Neural cell (in vitro differentiated cells): Measurements from ENCODE around the gene POLE. TPM values are rescaled to one million over a fixed set of nuclear protein-coding genes. Genes with fewer than 3 reads are reported as not detected.

ENCODE experiments used
- H2AFZ ChIP-seq: fragments of 200-600, 300-800 bp; sonication (generic), shearing (Covaris generic); 2 replicates; pipeline ENCODE4 v1.6.0; 2014; ENCODE audit warnings: low read depth, mild to moderate bottlenecking, antibody characterized with exemption, low read length, moderate library complexity
- H3F3A ChIP-seq: fragments of 200-600 bp; shearing (Covaris generic); 2 replicates; pipeline ENCODE4 v1.6.1; 2016; ENCODE audit warnings: mild to moderate bottlenecking, moderate library complexity, mixed read lengths, antibody characterized with exemption, low read length; ENCODE audit not compliant: insufficient read depth, poor library complexity, severe bottlenecking
- H3K27ac ChIP-seq: fragments of 200-600, 300-800 bp; sonication (generic), shearing (Covaris generic); 2 replicates; pipeline ENCODE4 v1.5.1; 2014; ENCODE audit warnings: mild to moderate bottlenecking, low read length, moderate library complexity
- H3K27me3 ChIP-seq: fragments of 300-800, 200-600 bp; sonication (generic), shearing (Covaris generic); 2 replicates; pipeline ENCODE4 v1.6.0; 2014; ENCODE audit warnings: mild to moderate bottlenecking, low read depth, low read length, moderate library complexity; ENCODE audit not compliant: insufficient read depth
- H3K36me3 ChIP-seq: fragments of 300-800, 200-600 bp; sonication (generic), shearing (Covaris generic); 2 replicates; pipeline ENCODE4 v1.5.1; 2014; ENCODE audit warnings: mild to moderate bottlenecking, antibody characterized with exemption, low read length, moderate library complexity; ENCODE audit not compliant: insufficient read depth
- H3K4me2 ChIP-seq: fragments of 300-800, 200-600 bp; sonication (generic), shearing (Covaris generic); 2 replicates; pipeline ENCODE4 v1.6.0; 2014; ENCODE audit warnings: mild to moderate bottlenecking, low read length
- H3K4me3 ChIP-seq: fragments of 300-800, 200-600 bp; sonication (generic), shearing (Covaris generic); 2 replicates; pipeline ENCODE4 v1.5.1; 2014; ENCODE audit warnings: mild to moderate bottlenecking, low read length, moderate library complexity
- H3K79me2 ChIP-seq: fragments of 200-600 bp; shearing (Covaris generic); replicated peaks from 2 replicates; pipeline ENCODE4 v1.6.0; 2014; ENCODE audit warnings: mild to moderate bottlenecking, low read length, moderate library complexity; ENCODE audit not compliant: insufficient read depth
- H3K9ac ChIP-seq: fragments of 300-800, 200-600 bp; sonication (generic), shearing (Covaris generic); 2 replicates; pipeline ENCODE4 v1.6.1; 2016; ENCODE audit warnings: mild to moderate bottlenecking, low read length, mixed read lengths
- H3K9me2 ChIP-seq: fragments of 200-600 bp; shearing (Covaris generic); 2 replicates; pipeline ENCODE4 v1.6.1; 2016; ENCODE audit warnings: mild to moderate bottlenecking, low read length, mixed read lengths; ENCODE audit not compliant: insufficient read depth
- H3K9me3 ChIP-seq: fragments of 200-600, 300-800 bp; sonication (generic), shearing (Covaris generic); 2 replicates; pipeline ENCODE4 v1.6.1; 2016; ENCODE audit warnings: mild to moderate bottlenecking, mixed run types, low read length, moderate library complexity, mixed read lengths
- H4K20me1 ChIP-seq: fragments of 200-600 bp; shearing (Covaris generic); 2 replicates; pipeline ENCODE4 v1.6.1; 2016; ENCODE audit warnings: mild to moderate bottlenecking, mixed run types; ENCODE audit not compliant: insufficient read depth
- EP300 ChIP-seq: fragments of 450-650 bp; conservative IDR thresholded peaks from 2 replicates; pipeline ENCODE4 v1.6.1; 2014; ENCODE audit warnings: antibody characterized with exemption, mild to moderate bottlenecking, moderate library complexity; ENCODE audit not compliant: poor library complexity, severe bottlenecking
- EZH2 ChIP-seq: fragments of 200-600, 300-800 bp; shearing (Covaris generic), sonication (generic); IDR thresholded peaks from 2 replicates; pipeline ENCODE4 v1.6.1; 2014; ENCODE audit warnings: antibody characterized with exemption, low read length, borderline replicate concordance, mild to moderate bottlenecking; ENCODE audit not compliant: insufficient read depth, poor library complexity, severe bottlenecking
- MXI1 ChIP-seq: fragments of 450-650 bp; conservative IDR thresholded peaks from 2 replicates; pipeline ENCODE4 v1.6.1; 2014; ENCODE audit warnings: antibody characterized with exemption, mild to moderate bottlenecking; ENCODE audit not compliant: poor library complexity, severe bottlenecking
- POLR2AphosphoS5 ChIP-seq: IDR thresholded peaks from 2 replicates; pipeline ENCODE4 v1.6.1; 2012
- RAD21 ChIP-seq: fragments of 450-650 bp; conservative IDR thresholded peaks from 2 replicates; pipeline ENCODE4 v1.6.1; 2014; ENCODE audit warnings: antibody characterized with exemption, mild to moderate bottlenecking, moderate library complexity
- SMC3 ChIP-seq: fragments of 450-650 bp; conservative IDR thresholded peaks from 2 replicates; pipeline ENCODE4 v1.6.1; 2014; ENCODE audit warnings: antibody characterized with exemption, mild to moderate bottlenecking, moderate library complexity; ENCODE audit not compliant: poor library complexity
- TAF1 ChIP-seq: IDR thresholded peaks from 2 replicates; pipeline ENCODE4 v1.6.1; 2012; ENCODE audit warnings: low read depth
- polyA plus RNA-seq: library from polyadenylated mRNA; depleted of rRNA; stranded (reverse); fragments of >200 nt; gene quantifications from 2 replicates; pipeline ENCODE4 v1.2.3, GENCODE V29; 2014
- TF ChIP-seq, protein P1 (sequence below): IDR thresholded peaks from 2 replicates; pipeline ENCODE4 v1.6.1; 2012; ENCODE audit warnings: borderline replicate concordance
- TF ChIP-seq, protein P2 (sequence below): fragments of 450-650 bp; IDR thresholded peaks from 2 replicates; pipeline ENCODE4 v1.5.1; 2014; ENCODE audit warnings: antibody characterized with exemption, mild to moderate bottlenecking, moderate library complexity; ENCODE audit not compliant: poor library complexity, severe bottlenecking

Gene POLE
- polyA plus RNA-seq, 1 donor from 2014 or later, result 8.5 TPM

DNA sequence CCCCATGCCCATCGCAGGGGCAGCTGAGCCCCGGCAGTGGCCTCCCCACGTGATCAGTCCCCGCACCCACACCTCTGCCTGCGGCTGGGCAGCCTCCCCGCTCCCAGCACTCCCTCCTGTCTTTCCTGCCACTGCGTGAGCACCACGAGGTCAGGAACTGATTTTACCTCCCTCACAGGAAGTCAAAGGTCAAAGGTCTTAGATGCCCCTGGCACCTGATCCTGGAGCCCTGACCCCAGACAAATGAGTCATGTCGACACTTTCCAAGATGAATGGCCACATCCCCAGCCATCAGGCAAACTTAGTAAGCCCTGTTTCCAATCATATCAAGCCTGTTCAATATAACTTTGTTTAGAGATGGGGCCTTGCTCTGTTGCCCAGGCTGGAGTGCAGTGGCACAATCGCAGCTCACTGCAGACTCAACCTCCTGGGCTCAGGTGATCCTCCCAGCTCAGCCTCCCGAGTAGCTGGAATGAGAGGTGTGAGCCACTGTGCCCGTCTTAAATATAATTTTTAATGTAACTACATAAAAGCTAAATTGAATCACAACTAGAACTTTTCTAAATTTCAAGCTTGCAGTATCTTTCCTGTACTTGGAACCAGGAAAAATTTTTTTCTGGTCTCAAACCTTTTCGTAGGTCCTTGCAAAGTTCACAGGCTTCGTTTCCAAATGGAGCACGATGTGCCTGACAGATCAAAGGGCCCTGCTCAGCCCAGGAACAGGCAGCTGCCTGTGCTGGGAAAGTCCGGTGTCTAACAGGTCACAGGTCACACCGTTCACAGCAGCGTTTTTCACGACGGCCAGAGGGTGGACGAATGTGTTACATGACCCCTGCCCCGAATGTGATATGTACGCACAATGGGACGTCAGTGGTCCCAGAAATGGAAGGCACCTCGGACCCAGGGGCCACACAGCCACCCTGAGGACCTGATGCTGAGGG lies 78.6 kb downstream of the POLE start:
- H3K4me2 ChIP-seq, result no peak overlapping the region
- H3K36me3 ChIP-seq, result no peaks in the 10 kb centered on the region
- TF ChIP-seq SMC3, result no peak
- TF ChIP-seq RAD21, result no peak
- TF ChIP-seq EZH2, result no peak
- TF ChIP-seq, protein P1, sequence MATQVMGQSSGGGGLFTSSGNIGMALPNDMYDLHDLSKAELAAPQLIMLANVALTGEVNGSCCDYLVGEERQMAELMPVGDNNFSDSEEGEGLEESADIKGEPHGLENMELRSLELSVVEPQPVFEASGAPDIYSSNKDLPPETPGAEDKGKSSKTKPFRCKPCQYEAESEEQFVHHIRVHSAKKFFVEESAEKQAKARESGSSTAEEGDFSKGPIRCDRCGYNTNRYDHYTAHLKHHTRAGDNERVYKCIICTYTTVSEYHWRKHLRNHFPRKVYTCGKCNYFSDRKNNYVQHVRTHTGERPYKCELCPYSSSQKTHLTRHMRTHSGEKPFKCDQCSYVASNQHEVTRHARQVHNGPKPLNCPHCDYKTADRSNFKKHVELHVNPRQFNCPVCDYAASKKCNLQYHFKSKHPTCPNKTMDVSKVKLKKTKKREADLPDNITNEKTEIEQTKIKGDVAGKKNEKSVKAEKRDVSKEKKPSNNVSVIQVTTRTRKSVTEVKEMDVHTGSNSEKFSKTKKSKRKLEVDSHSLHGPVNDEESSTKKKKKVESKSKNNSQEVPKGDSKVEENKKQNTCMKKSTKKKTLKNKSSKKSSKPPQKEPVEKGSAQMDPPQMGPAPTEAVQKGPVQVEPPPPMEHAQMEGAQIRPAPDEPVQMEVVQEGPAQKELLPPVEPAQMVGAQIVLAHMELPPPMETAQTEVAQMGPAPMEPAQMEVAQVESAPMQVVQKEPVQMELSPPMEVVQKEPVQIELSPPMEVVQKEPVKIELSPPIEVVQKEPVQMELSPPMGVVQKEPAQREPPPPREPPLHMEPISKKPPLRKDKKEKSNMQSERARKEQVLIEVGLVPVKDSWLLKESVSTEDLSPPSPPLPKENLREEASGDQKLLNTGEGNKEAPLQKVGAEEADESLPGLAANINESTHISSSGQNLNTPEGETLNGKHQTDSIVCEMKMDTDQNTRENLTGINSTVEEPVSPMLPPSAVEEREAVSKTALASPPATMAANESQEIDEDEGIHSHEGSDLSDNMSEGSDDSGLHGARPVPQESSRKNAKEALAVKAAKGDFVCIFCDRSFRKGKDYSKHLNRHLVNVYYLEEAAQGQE, result no peak
- TF ChIP-seq EP300, result no peak
- no peak for TF ChIP-seq TAF1
- TF ChIP-seq POLR2AphosphoS5, result no peak
- TF ChIP-seq MXI1, result no peak
- TF ChIP-seq, protein P2, sequence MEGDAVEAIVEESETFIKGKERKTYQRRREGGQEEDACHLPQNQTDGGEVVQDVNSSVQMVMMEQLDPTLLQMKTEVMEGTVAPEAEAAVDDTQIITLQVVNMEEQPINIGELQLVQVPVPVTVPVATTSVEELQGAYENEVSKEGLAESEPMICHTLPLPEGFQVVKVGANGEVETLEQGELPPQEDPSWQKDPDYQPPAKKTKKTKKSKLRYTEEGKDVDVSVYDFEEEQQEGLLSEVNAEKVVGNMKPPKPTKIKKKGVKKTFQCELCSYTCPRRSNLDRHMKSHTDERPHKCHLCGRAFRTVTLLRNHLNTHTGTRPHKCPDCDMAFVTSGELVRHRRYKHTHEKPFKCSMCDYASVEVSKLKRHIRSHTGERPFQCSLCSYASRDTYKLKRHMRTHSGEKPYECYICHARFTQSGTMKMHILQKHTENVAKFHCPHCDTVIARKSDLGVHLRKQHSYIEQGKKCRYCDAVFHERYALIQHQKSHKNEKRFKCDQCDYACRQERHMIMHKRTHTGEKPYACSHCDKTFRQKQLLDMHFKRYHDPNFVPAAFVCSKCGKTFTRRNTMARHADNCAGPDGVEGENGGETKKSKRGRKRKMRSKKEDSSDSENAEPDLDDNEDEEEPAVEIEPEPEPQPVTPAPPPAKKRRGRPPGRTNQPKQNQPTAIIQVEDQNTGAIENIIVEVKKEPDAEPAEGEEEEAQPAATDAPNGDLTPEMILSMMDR, result no peak
- no peak overlapping the region for H3K4me3 ChIP-seq
- no peaks in the 10 kb centered on the region for H3K9me2 ChIP-seq
- H3K79me2 ChIP-seq, result no peaks in the 10 kb centered on the region
- H3K9me3 ChIP-seq, result no peaks in the 10 kb centered on the region
- H3K27me3 ChIP-seq, result no peaks in the 10 kb centered on the region
- no peaks in the 10 kb centered on the region for H4K20me1 ChIP-seq
- H3F3A ChIP-seq, result no peaks in the 10 kb centered on the region
- H3K9ac ChIP-seq, result no peak overlapping the region
- no peak overlapping the region for H2AFZ ChIP-seq
- no peak overlapping the region for H3K27ac ChIP-seq

DNA sequence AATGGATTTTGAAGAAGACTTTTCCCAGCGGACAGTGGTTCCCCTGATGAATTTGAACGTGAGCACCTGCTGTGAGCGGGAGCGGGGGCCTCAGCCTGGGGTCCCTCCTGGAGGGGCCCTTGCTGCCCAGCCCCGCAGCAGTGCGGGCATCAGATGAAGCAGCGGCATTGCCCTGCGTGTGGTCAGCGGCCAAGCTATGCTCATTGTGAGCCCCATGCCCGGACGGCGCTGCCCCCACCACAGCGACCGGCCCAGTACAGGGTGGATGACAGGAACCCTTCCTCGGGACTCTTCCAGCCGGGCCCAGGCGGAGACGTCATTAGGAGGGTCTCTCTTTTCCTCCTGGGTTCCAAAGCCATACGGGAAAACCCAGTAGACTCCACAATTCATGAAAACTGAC lies 80.2 kb downstream of the POLE start:
- no peaks in the 10 kb centered on the region for H3K9me2 ChIP-seq
- no peaks in the 10 kb centered on the region for H3K27me3 ChIP-seq
- no peaks in the 10 kb centered on the region for H3F3A ChIP-seq
- no peaks in the 10 kb centered on the region for H4K20me1 ChIP-seq
- H3K4me2 ChIP-seq, result no peak overlapping the region
- no peak overlapping the region for H3K4me3 ChIP-seq
- no peak overlapping the region for H3K27ac ChIP-seq
- H3K9me3 ChIP-seq, result no peaks in the 10 kb centered on the region
- no peak overlapping the region for H2AFZ ChIP-seq
- no peaks in the 10 kb centered on the region for H3K36me3 ChIP-seq
- no peak overlapping the region for H3K9ac ChIP-seq
- TF ChIP-seq, protein P1, result no peak
- no peak for TF ChIP-seq MXI1
- TF ChIP-seq EP300, result no peak
- TF ChIP-seq SMC3, result no peak
- no peak for TF ChIP-seq POLR2AphosphoS5
- TF ChIP-seq TAF1, result no peak
- TF ChIP-seq EZH2, result no peak
- no peak for TF ChIP-seq RAD21
- TF ChIP-seq, protein P2, result no peak
- H3K79me2 ChIP-seq, result no peaks in the 10 kb centered on the region
